ENCODE measurements around the gene SLC25A23. TPM values are rescaled to one million over a fixed set of nuclear protein-coding genes. Genes with fewer than 3 reads are reported as not detected.

Gene SLC25A23
- total and polyA plus RNA-seq, 2 experiments from 2014 or later, result 25.7 to 96.4 TPM

GRCh38 chr19:6413291-6413690 lies 46.3 kb downstream of the SLC25A23 start (continued):
- TF ChIP-seq, protein P1, sequence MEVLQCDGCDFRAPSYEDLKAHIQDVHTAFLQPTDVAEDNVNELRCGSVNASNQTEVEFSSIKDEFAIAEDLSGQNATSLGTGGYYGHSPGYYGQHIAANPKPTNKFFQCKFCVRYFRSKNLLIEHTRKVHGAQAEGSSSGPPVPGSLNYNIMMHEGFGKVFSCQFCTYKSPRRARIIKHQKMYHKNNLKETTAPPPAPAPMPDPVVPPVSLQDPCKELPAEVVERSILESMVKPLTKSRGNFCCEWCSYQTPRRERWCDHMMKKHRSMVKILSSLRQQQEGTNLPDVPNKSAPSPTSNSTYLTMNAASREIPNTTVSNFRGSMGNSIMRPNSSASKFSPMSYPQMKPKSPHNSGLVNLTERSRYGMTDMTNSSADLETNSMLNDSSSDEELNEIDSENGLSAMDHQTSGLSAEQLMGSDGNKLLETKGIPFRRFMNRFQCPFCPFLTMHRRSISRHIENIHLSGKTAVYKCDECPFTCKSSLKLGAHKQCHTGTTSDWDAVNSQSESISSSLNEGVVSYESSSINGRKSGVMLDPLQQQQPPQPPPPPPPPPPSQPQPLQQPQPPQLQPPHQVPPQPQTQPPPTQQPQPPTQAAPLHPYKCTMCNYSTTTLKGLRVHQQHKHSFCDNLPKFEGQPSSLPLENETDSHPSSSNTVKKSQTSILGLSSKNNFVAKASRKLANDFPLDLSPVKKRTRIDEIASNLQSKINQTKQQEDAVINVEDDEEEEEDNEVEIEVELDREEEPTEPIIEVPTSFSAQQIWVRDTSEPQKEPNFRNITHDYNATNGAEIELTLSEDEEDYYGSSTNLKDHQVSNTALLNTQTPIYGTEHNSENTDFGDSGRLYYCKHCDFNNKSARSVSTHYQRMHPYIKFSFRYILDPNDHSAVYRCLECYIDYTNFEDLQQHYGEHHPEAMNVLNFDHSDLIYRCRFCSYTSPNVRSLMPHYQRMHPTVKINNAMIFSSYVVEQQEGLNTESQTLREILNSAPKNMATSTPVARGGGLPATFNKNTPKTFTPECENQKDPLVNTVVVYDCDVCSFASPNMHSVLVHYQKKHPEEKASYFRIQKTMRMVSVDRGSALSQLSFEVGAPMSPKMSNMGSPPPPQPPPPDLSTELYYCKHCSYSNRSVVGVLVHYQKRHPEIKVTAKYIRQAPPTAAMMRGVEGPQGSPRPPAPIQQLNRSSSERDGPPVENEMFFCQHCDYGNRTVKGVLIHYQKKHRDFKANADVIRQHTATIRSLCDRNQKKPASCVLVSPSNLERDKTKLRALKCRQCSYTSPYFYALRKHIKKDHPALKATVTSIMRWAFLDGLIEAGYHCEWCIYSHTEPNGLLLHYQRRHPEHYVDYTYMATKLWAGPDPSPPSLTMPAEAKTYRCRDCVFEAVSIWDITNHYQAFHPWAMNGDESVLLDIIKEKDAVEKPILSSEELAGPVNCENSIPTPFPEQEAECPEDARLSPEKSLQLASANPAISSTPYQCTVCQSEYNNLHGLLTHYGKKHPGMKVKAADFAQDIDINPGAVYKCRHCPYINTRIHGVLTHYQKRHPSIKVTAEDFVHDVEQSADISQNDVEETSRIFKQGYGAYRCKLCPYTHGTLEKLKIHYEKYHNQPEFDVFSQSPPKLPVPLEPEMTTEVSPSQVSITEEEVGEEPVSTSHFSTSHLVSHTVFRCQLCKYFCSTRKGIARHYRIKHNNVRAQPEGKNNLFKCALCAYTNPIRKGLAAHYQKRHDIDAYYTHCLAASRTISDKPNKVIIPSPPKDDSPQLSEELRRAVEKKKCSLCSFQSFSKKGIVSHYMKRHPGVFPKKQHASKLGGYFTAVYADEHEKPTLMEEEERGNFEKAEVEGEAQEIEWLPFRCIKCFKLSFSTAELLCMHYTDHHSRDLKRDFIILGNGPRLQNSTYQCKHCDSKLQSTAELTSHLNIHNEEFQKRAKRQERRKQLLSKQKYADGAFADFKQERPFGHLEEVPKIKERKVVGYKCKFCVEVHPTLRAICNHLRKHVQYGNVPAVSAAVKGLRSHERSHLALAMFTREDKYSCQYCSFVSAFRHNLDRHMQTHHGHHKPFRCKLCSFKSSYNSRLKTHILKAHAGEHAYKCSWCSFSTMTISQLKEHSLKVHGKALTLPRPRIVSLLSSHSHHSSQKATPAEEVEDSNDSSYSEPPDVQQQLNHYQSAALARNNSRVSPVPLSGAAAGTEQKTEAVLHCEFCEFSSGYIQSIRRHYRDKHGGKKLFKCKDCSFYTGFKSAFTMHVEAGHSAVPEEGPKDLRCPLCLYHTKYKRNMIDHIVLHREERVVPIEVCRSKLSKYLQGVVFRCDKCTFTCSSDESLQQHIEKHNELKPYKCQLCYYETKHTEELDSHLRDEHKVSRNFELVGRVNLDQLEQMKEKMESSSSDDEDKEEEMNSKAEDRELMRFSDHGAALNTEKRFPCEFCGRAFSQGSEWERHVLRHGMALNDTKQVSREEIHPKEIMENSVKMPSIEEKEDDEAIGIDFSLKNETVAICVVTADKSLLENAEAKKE (CRISPR knock-in tag; IDR thresholded peaks at IDR 0.05), result no peak

DNA sequence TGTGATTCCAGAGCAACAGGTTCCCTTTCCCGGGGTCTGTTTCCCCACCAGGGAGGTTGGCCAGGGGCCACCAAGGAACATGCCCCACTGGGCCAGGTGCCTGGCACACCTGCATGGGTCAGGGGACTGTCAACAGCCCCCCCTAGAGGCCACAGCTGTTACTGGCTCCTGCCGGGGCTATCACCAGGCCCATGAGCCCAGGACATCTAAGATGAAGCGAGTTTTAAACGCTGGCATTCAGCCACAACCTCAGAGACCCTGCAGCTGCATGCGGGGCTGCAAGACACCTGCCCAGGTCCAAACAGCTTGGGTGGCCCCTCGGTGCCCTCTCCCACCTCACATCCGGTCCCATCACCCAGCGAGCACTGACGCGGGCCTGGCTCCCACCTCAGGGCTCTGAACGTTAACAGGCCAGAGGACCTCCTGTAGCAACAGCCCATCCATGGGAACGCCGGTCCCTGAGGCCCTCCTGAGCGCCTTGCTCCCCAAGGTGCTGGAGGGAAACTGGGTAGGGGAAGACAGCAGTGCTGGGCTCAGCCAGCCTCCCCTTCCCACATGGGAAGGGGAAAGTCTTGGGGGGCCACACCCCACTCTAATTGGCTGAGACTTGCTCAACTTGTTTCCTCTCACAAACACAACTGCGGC lies 47.0 kb downstream of the SLC25A23 start:
- H3K79me2 ChIP-seq (replicated peaks; ENCODE audit: insufficient read depth), result 0 out of 2 replicates have a peak, but pooled peaks cover 1% of the 10 kb centered on the region
- Mint-ChIP-seq H3K4me3 (no peak overlapping the region), H3K4me1 (peaks cover 21% of the 10 kb centered on the region), H3K9me3 (no peaks in the 10 kb centered on the region; the same call in 2 of the 3 replicates), H3K36me3 (ENCODE audit: low read depth) (peaks cover 45% of the 10 kb centered on the region), H3K27ac (peak overlapping the region; percentile 89; the same call in 1 of the 2 replicates), H3K27me3 (ENCODE audit: insufficient read depth, low read depth, poor library complexity) (peaks cover 6% of the 10 kb centered on the region)
- H3K4me2 ChIP-seq, result peak overlapping the region; percentile 62
- H3K27ac ChIP-seq (ENCODE audit: low read depth), result peak overlapping the region; percentile 94
- H3K4me3 ChIP-seq, result no peak overlapping the region
- no peaks in the 10 kb centered on the region for H3K9me2 ChIP-seq (ENCODE audit: insufficient read depth)
- DNase-seq (ENCODE audit: low spot score) (peak; percentile 91), ATAC-seq (peak; percentile 89)
- H2AFZ ChIP-seq, result no peak overlapping the region
- TF ChIP-seq EZH2 (IDR thresholded peaks at IDR 0.05; ENCODE audit: low read depth, unreplicated experiment) (no peak), CTCF (conservative IDR thresholded peaks at IDR 0.05; ENCODE audit: low read depth in 2 of 2) (peak; percentile 88 to 90), POLR2AphosphoS5 (IDR thresholded peaks at IDR 0.05; ENCODE audit: low read depth) (peak; percentile 48; the same call in 1 of the 2 replicates)
- peaks cover 10% of the 10 kb centered on the region; the same call in 1 of the 2 replicates for H3K36me3 ChIP-seq (ENCODE audit: insufficient read depth)
- H3F3A ChIP-seq (replicated peaks; ENCODE audit: low read depth), result peaks cover 23% of the 10 kb centered on the region
- H4K20me1 ChIP-seq (replicated peaks; ENCODE audit: insufficient read depth), result 0 out of 2 replicates have a peak, but pooled peaks cover 8% of the 10 kb centered on the region
- peaks cover 10% of the 10 kb centered on the region for H3K4me1 ChIP-seq (ENCODE audit: insufficient read depth)
- H3K27me3 ChIP-seq (ENCODE audit: insufficient read depth), result no peaks in the 10 kb centered on the region
